ENCODE results near the gene SPATA3. TPM values are rescaled to one million over a fixed set of nuclear protein-coding genes. Genes with fewer than 3 reads are reported as not detected.

The SPATA3 gene
- total RNA-seq (not detected), polyA plus RNA-seq (not detected)

GRCh38 chr2:230995821-230996220 lies at the start of gene SPATA3:
SPATA3 (plus strand) TSS chr2:230996121; CDS start chr2:230996234, 113 bp downstream.
- Histone ChIP-seq H3K9ac (ENCODE audit: low read depth in 1 of 2, low read length in 2 of 2) (no peak within 1 kb of the TSS), H3K27me3 (ENCODE audit: control insufficient read depth in 4 of 4, insufficient read depth in 4 of 4, low read length in 3 of 4) (no peaks in the 10 kb centered on the region), H3K36me3 (ENCODE audit: control insufficient read depth in 4 of 4, insufficient read depth in 3 of 4, low read depth in 1 of 4, low read length in 3 of 4) (no peaks in the 10 kb centered on the region), H3K4me3 (ENCODE audit: low read depth in 1 of 3, low read length in 3 of 3) (no peak within 1 kb of the TSS), H3K4me1 (ENCODE audit: control insufficient read depth in 4 of 4, insufficient read depth in 4 of 4, low read length in 3 of 4) (peaks cover 0 to 10% (median 0%) of the 10 kb centered on the region in 4 donors), H3K27ac (ENCODE audit: low read depth in 1 of 2, low read length in 2 of 2) (no peak within 1 kb of the TSS), H3K9me3 (ENCODE audit: control insufficient read depth in 4 of 4, low read length in 3 of 4) (no peaks in the 10 kb centered on the region)
- WGBS, result 86% methylated on average over 9 of the region's 9 CpGs
- TF ChIP-seq ATF3 (IDR thresholded peaks at IDR 0.05) (no peak), JUND (IDR thresholded peaks at IDR 0.05) (no peak), NR2F2 (IDR thresholded peaks at IDR 0.05) (no peak), HNF4A (conservative IDR thresholded peaks at IDR 0.05) (no peak), RAD21 (IDR thresholded peaks at IDR 0.05) (no peak), RXRA (IDR thresholded peaks at IDR 0.05) (no peak), REST (IDR thresholded peaks at IDR 0.05) (no peak), HNF4G (IDR thresholded peaks at IDR 0.05) (no peak), FOXA2 (IDR thresholded peaks at IDR 0.05) (no peak), TAF1 (conservative IDR thresholded peaks at IDR 0.05) (no peak), CTCF (IDR thresholded peaks at IDR 0.05; ENCODE audit: low read depth, low read length, missing input control) (no peak), ZBTB33 (IDR thresholded peaks at IDR 0.05) (no peak), SP1 (IDR thresholded peaks at IDR 0.05) (no peak), FOXA1 (IDR thresholded peaks at IDR 0.05) (no peak), YY1 (IDR thresholded peaks at IDR 0.05) (no peak), MAX (IDR thresholded peaks at IDR 0.05) (no peak)
- no peak for DNase-seq (ENCODE audit: low spot score)

Measured in liver (tissue), 9 donors.